GM18873 (cell line): Measurements from ENCODE around the gene SYT2.
"Not testable (repeated sequence)": the region's sequence is repeated elsewhere in the genome, so short reads cannot be mapped to it uniquely, and the experiment has no call there.

Experiments used
- ATAC-seq: cut with Tn5 transposase; IDR thresholded peaks from one replicate; pipeline ENCODE4 v1.9.1; 2021; ENCODE audit warnings: mild to moderate bottlenecking, moderate library complexity, moderate number of reproducible peaks; ENCODE audit not compliant: unreplicated experiment, low FRiP score

The SYT2 gene

DNA sequence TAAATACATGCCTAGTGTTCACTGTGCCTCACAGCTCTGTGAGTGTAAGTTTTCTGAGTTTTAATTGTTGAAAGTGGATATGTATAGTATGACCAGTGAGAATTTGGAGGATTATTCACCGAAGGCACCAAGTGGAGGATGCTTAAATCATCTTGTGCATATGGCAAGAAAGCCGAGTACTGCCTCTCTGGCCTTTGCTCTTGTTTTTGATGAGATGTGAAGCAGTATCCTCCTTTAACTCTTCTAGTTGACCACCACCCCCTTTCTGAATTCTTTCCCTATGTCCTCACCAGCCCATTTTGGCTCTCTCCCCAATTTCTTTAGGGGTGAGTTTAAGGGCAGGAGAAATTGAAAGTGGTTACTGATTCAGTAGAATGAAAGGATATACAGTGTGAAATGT lies 130.4 kb downstream of the SYT2 start:
- ATAC-seq, result no peak

DNA sequence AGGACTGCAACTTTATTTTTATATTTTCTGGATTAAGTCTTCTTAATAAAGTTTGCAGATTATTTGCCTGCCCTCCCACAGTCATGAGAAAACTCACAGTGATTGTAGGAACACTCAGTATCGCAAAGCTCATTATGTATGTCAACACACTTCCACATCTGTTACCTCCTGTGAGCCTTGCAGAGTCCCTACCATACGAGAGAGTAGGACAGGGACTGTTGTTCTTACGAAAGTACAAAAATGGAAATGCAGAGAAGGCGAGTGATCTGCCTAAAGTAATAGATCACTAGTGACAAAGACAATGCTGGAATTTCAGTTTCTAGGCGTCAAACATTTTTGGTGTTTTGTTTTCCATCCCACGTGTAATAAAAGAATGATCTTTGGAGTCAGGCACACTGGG lies 131.7 kb downstream of the SYT2 start:
- ATAC-seq, result no peak

DNA sequence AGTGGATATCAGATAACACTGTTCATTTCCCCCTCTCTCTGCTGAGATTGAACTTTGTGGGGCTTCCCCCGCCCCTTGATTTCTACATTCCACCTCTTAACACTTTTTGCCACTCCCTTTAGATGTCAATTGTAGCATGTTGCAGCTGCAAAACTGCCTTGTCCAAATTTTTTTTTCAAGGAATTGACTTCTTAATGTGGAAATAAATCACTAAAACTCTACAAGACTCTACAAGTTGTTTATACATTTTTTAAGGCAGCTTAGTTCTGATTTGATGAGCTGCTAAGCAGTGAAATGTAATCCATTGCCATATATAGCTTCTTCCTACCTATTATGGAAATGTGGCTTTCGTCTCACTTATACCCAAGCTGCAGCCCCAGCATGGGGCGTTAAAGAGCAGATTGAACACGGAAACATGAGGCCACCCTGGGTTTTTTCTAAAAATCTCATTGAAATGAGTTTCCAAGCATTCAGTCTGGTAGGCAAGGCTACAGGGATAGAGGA lies 132.2 kb downstream of the SYT2 start:
- no peak for ATAC-seq

DNA sequence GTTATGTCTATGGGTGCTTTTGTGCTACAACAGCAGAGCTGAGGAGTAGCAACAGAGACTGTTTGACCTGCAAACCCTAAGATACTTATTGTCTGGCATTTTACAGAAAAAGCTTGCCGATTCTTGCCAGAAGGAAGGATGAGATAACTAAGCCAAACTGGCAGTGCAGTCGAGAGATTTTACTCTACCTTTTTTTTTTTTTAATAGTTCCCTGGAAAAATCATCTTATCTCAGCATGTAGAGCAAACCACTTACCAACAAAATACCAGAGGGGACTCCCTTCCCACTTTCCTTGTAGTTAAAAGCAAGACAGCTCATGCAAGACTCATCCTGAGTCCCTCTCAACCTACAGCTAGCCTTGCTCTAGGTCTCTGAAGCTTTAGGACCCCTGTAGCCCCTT lies 132.9 kb downstream of the SYT2 start:
- no peak for ATAC-seq

DNA sequence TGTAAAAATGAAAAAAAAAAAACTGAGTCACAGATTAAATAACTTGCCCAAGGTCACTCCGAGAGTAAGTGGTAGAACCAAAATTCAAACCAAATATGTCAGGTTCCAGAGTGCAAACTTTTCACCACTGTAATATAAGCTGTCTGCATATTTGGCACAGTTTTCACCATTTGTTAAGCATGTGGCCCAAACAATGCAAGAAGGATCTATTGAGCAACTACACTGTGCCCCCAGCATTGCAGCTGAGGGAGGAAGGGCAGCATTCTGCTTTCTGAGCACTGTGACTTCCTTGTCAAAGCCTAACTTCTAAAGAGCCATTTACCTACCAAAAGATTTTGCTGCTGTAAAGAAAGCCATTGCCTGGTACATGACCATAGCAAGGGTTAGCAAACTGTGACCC lies 133.4 kb downstream of the SYT2 start:
- no peak for ATAC-seq

DNA sequence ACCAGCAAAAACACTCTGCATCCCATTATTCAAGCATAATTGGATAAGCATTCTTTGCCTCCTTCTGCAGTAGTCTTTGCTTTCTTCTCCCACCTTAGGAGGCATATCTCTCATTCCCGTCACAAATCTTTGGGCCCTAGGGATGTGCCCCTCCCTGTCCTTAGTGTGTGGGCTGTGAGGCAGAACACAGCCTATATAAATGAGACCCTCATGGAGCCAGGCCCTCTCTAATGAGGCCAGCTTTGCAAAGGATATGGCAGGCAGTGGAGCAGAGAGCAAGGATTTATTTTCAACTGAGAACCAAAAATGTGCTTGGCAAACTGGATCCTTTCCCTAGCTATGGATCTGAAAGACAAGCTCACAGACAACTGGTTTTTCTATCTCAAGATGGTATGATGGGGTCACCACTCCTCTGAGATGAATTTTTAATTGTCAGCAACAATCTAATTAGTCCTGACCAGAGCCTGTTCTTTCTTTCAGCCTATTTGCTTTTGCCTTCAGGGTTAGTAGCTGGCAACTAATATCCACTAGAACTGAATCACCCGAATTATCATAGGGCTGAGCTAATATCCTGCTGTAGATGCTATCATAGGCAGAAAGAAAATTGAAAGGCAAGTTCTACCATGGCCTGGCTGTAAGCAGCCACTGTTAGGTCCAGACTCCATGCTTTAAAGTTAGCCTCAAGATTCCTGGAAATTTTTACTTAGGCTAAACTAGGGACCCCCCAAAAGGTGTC lies 134.2 kb downstream of the SYT2 start:
- ATAC-seq, result no peak

DNA sequence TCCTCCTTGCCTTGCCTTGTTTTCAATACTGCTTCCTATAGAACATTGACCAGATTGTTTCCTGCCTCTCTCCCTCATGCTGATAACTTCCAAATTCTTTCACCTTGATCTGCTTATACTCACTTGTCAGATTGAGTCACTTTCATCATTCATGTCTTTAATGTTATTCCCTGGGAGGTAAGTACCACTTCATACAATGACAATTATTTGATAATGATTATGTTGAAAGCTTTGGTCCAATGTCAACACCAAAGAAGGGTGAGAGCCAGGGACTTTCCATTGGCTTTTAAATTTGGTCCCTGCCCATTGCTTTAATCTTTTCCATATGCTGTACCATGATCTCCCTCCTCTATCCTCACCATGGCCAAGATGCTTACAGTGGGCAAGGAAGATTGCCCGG lies 137.4 kb downstream of the SYT2 start:
- no peak for ATAC-seq

DNA sequence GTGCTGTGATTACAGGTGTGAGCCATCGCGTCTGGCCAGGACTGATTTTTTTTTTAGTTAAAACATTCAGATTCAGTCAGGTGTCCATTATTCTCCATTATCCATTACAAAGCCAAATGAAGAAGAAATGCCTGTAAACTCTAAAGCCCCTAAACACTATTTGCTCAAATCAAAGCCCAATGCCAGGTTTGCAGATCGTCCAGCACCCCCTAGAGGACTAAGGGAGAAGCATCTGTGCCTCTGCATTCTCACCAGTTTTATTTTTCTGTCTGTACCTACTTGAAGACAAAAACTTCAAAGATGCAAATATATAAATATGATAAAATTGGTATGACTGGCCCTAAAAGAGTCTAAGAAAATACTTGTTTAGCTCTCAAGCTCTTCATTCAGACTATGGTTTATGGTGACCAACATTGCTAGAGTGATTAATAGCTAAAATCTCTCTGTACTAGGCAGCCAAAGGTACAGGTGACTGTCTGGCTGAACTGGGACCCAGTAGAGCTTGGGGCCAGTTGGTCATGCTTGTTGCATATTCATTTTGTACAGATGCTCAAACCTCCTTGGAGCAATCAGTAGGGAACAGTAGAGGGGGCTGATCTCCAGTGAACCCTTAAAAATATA lies 138.4 kb downstream of the SYT2 start:
- no peak for ATAC-seq

DNA sequence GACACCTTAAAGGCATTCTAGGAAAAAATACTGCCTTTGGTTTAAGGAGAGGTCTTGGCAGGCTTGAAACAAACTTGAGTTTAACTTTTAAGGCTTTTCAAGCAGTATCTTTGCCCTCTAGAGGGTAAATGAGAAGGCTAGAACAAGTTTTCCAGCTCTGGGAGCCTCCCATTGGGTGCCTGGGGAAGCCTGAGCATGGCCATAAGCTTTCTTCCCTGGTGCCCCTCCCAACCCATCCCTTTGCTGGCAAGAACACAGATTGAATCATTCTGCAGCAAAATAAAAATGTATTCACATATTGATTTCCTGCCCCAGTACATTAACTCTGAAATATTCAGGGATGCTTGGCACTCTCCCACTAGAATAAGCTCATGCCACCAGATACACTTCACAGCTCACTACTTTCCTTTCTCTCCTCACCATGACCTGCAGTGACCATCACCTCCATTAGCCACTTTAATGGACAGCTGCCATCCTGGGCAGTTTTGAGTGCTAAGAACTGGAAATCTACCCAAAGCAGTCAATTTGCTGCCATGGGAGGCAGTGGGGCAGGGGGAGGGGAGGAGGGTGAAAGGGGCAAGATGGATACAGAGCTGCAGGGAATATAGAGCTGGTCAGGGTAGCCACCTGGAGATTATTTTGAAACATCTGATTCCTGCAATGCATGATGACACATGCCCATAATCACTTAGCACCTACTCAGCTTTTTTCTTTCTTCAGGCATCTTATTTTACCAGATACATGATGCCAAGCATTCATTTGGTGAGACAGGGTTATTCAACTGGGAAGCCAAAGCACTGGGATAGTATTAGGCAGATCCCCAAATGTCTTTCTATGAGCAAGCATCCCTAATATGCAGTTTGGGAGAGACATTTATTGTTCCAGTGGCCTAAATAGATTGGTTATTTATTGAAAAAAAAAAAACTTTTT lies 140.6 kb downstream of the SYT2 start:
- ATAC-seq, result no peak

DNA sequence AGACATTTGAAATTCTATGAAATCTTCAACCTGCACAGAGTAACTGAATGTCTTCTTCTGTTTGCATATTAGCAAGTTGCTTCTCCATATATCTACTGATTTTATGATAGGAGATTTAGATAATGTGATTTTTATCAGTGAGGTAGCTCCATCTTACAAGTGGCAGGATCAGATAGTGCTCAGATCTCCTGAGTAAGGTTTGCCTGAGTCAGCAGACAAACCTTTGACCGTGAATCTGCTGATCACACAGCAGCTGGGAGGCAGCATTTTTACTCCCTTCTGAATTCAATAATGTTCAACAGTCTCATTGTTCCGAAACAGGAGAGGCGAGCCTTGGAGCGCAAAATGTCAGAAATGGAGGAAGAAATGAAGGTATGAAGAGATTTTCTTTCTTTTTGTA lies 141.4 kb downstream of the SYT2 start:
- ATAC-seq, result no peak

DNA sequence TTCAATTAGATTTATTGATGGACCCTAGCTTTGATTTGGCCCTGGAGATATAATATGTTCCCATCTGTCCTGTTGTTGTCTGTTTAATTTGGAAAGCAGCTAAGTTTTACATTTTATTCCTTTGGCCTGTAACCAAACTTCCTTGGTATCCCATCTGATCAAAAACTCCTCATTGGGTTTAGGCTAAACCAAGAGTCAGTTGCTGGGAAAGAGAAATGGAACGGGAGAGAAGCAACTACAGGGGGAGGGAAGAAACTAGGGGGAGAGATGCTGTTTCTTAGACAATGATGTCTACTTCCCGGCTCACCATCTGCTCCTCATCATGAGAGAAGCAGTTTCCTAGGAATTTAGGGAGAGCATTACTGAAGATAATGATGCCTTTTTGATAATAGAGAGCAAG lies 141.8 kb downstream of the SYT2 start:
- ATAC-seq, result no peak

DNA sequence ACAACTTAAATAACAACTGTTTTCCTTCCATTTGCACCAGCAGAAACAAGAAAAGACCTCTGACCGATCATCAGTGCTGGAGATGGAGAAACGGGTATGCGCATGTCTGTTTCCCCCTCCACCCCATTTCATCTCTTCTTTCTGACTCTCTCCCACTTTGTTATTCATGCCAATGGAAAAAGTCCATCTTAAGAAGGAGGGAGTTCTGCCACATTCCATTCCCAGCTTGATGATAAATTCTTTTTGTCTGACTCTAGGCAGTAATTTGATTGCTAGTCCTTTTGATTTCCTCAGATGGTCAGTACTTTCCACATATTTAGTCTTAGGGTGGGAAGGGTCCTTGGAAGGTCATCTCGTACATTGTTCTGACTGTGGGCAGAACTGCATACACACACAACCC lies 142.5 kb downstream of the SYT2 start:
- ATAC-seq, result no peak

DNA sequence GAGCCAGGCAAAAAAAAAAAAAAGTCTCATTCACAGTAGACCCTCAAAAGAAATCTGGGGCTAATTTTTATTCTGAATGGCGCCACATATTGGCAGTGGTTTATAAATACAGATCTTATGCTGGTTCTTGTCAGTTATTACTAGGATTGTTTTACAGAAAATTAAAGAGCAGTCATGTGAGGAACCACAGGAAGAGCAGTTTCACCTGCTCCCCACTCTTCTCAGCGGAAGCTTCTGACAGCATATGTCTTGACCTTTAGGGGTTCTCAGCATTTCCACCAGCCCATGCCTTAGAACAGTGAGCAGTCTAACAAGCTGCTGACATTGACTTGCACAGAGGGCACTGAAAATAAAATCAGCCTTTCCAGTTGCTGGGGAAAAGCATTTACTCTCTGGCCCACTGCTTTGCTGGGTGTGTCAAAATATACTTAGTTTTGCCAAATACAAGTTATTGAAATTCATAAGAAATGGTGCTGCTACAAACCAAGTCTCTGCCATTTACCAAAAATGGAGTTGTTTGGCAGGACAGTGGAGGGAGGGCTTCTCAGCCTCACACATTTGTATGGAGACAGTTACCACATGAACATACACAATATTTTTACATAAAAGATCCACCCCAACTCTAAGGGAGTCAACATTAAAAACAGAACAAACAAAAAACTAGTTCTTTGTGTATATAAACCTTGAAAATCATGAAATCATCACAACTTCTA lies 144.2 kb downstream of the SYT2 start:
- peak; percentile 64 for ATAC-seq

DNA sequence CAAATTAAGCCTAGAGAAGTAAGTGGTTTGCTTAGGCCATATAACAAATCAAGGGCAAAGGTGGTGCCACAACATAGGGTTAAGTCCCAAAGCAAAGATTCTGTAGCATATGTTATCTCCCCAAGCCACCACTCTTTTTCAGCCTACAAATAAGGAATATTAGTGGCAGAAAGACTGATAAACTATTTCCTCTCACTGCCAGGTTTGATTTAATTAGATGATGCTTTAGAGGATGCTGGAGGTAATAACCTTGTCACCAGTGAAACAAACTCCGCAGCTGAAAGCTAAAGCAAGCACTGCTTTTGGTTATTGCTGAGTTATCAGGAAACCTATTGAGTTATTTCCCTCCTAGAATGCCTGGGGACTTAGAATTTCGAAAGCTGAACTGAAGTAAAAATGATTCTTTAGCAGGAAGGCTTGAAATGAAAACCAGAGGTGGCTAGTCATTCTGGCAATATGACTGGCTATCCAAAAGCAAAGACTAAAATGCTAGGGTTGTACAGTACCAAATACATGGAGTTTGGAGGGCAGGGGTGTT lies 145.2 kb downstream of the SYT2 start:
- ATAC-seq, result no peak

DNA sequence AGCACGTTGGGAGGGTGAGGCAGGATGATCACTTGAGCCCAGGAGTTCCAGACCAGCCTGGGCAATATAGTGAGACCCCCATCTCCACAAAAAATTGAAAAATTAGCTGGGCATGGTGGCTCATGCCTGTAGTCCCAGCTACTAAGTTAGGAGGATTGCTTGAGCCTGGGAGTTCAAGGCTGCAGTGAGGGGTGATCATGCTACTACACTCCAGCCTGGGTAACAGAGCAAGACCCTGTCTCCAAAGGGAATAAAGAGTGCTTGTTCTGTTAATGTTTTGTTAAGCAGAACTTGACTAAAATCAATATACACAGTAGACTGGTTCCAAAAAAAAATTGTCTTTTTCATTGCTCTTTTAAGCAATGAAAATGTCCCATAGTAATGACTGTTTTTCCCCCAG lies 146.4 kb downstream of the SYT2 start:
- ATAC-seq, result no peak

DNA sequence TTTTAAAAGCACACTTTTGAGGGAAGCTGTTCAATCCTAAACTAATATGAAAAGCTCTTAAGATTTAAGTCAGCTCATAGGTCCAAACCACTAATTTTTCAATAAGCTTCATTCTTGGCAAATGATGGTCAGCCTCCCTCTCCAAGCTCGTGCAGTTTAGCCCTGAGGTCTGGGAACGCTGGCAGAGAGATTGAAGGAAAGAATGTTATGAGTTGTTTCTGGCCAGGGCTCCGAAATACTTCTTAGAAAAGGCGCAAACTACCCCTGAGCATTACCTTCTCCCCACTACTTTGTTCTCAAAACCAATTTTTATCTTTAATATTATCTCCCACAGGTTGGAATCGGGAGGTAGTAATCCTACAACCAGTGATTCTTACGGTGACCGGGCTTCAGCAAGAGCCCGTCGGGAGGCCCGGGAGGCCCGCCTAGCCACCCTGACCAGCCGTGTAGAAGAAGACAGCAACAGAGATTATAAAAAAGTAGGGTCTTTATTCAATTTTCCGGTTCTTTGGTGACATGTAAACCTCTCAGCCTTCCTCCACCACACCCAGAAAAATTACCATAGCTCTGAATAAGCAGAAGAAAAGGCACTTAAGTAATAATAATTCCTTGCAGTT lies 147.7 kb downstream of the SYT2 start:
- ATAC-seq, result no peak

DNA sequence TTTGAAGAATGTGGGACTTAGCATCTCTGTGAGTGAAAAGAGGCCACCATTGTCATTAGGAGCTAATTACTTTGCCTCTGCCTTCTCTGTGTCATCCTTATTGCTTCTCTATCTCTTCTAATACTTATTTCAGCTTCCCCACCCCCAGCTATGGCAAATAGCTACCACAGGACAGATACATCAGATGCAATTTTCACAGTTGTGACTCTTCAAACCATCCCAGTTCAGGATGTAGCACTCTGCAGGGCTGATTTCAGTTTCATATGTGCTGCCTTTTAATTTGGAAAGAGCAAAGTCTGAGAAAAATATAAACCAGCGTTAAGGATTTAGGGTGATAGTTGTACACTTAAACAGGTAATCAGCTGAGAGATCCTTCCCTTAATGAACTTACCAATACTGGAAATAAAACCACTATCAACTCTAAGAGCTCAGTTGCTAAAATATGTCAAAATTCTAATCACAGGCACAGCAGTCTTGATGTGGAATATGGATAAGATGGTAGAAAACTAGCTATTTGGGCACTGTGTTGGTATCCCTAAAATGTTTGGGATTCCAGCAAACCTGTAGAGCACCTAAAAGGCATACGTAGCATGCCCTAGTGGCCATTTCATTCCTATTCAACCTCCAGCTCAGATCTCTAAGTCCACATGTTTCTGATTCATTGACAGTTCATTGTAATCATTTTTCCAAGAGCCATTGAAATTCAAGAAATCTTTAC lies 148.4 kb downstream of the SYT2 start:
- no peak for ATAC-seq

DNA sequence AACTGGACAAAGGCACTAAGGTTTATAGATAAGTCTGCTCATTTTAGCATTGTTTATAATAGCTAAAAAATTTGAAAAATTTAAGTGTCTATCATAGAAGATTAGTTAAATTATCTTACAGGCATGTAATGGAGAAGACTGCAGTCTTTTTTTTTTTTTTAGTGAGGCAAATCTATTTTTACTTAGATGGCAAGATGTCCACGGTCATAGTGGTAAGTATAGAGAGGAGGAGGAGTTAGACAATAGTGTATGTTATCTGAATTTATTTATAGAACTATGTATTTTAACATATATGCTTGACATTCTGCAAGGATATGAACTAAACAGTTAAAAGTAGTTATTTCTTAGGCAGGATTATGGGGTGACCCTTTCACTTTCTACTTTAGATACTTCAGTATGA lies 149.0 kb downstream of the SYT2 start:
- ATAC-seq, result no peak

DNA sequence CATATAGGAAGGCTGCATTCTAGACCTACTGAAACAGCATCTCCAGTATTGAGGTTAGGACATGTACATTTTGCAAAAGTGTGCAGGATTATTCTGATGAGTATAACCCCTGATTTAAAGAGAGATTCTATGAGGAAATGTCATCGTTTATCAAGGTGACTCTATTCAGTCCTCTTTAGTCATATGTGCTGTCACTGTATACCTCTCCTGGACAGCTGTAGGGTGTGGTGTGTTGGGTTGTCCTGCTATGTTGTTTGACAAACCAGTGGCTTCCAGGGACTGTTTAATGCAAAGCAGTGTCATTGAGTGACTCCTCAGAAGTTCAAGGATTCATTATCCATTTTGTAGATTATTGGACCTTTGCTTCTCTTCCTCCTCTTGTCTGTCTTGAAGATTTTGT lies 152.6 kb downstream of the SYT2 start:
- ATAC-seq, result not testable (repeated sequence)
